ENCODE results near the gene CARNS1.

The CARNS1 gene

GRCh38 chr11:67450796-67451657, 35.5 kb downstream of the CARNS1 start:
- POLR2A ChIA-PET: interaction anchor here (0.9 to 1.4 kb wide), 5 partner anchors 9 to 59 kb away, joined by 3 to 5 read pairs (median 3); partner anchors contain the start of genes PPP1CA and RAD9A
- no peak for DNase-seq (ENCODE audit: extremely low spot score)
- TF ChIP-seq SP1 (IDR thresholded peaks at IDR 0.05): no peak
- CTCF ChIA-PET: no interaction called here

- ChIA-PET CTCF (no interaction called here), POLR2A (interaction anchor here (0.9 to 1.5 kb wide), 5 partner anchors 9 to 60 kb away, joined by 3 to 5 read pairs (median 3); partner anchors contain the start of genes PPP1CA and RAD9A)
- DNase-seq (ENCODE audit: extremely low spot score): no peak
- TF ChIP-seq ARNT (IDR thresholded peaks at IDR 0.05) (no peak), FOXM1 (IDR thresholded peaks at IDR 0.05; ENCODE audit: borderline replicate concordance) (no peak), LEF1 (IDR thresholded peaks at IDR 0.05; ENCODE audit: borderline replicate concordance) (no peak), TARDBP (IDR thresholded peaks at IDR 0.05) (no peak), PKNOX1 (IDR thresholded peaks at IDR 0.05) (no peak), BHLHE40 (IDR thresholded peaks at IDR 0.05; ENCODE audit: borderline replicate concordance) (no peak), SP1 (IDR thresholded peaks at IDR 0.05) (no peak), HDGF (IDR thresholded peaks at IDR 0.05; ENCODE audit: borderline replicate concordance) (no peak)
Measured at GRCh38 chr11:67451658-67451976, 36.1 kb downstream of the CARNS1 start.

- DNase-seq (ENCODE audit: extremely low spot score): no peak
- ChIA-PET CTCF (no interaction called here), POLR2A (interaction anchor here (0.9 to 1.5 kb wide), 4 partner anchors 13 to 61 kb away, joined by 3 to 5 read pairs (median 3); partner anchors contain the start of genes PPP1CA and RAD9A)
- no peak for TF ChIP-seq SUZ12 (IDR thresholded peaks at IDR 0.05)
- no peak for TF ChIP-seq FOXK2 (IDR thresholded peaks at IDR 0.05)
- TF ChIP-seq FOXM1 (IDR thresholded peaks at IDR 0.05; ENCODE audit: borderline replicate concordance): no peak
- TF ChIP-seq ELF4 (IDR thresholded peaks at IDR 0.05): no peak
- no peak for TF ChIP-seq LEF1 (IDR thresholded peaks at IDR 0.05; ENCODE audit: borderline replicate concordance)
- TF ChIP-seq FOXA1 (IDR thresholded peaks at IDR 0.05): no peak
- TF ChIP-seq NFRKB (IDR thresholded peaks at IDR 0.05): no peak
- TF ChIP-seq SP1 (IDR thresholded peaks at IDR 0.05): no peak
- no peak for TF ChIP-seq HDGF (IDR thresholded peaks at IDR 0.05; ENCODE audit: borderline replicate concordance)
- TF ChIP-seq PKNOX1 (IDR thresholded peaks at IDR 0.05): no peak
- no peak for TF ChIP-seq BHLHE40 (IDR thresholded peaks at IDR 0.05; ENCODE audit: borderline replicate concordance)
- TF ChIP-seq ZNF384 (IDR thresholded peaks at IDR 0.05): no peak
- no peak for TF ChIP-seq L3MBTL2 (conservative IDR thresholded peaks at IDR 0.05)
- TF ChIP-seq CTBP1 (IDR thresholded peaks at IDR 0.05; ENCODE audit: borderline replicate concordance): no peak
- no peak for TF ChIP-seq ARNT (IDR thresholded peaks at IDR 0.05)
- TF ChIP-seq TARDBP (IDR thresholded peaks at IDR 0.05): no peak
Measured at GRCh38 chr11:67452141-67452952, 36.9 kb downstream of the CARNS1 start, which contains the start of gene GPR152. Gene GPR152 (minus strand): TSS chr11:67452729. CDS start chr11:67452724, 5 bp downstream.

DNA sequence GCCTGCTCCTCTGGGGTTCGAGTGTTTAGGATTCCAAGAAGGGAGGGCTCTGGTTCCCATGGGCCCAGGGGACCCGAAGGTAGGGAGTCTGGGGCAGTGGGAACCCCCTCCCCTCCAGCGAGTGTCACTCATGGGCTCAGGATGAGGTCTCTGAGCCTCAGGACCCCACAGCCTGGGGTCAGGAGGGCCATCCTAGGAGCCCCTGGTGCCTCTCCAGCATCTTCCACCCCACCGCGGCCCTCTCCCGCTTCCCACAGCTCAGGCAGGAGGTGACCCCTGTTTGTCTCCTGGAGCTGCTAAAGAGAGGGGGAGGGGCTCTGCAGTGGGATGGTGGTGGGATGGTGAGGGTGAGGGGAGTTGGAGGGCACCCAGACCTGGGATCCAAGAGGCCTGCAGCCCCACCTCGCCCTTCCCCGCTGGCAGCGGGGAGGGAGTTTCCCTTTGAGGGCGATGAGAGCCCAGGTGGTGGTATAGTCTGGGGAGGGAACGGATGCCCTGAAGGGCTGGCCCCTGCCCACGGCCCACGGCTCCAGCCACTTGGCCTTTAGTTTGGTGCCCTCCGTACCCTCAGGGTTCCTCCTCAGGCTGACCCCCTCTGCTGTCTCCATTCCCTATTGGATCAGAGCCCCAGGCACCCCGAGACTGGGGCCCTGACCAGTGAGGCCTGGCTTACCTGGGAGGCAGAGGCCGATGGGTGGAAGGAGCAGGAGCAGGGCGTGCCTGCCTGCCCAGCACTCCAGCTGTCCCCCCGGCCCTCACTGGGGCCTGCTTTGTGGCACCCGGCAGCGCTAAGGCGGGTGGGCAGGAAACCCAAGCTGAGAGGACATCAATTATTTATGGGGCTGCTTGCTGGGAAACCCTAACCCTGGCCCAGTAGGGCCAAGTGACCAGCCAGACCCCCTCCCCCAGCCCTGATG, 38.6 kb downstream of the CARNS1 start:
- no peak for DNase-seq (ENCODE audit: extremely low spot score)
- ChIA-PET POLR2A (interaction anchor here (2.0 kb wide), 1 partner anchor 14 kb away, joined by 5 read pairs; no protein-coding TSS in a partner anchor), CTCF (no interaction called here)
- TF ChIP-seq TARDBP (IDR thresholded peaks at IDR 0.05) (no peak), NFRKB (IDR thresholded peaks at IDR 0.05) (no peak), FOXA1 (IDR thresholded peaks at IDR 0.05) (no peak), PKNOX1 (IDR thresholded peaks at IDR 0.05) (no peak), CTBP1 (IDR thresholded peaks at IDR 0.05; ENCODE audit: borderline replicate concordance) (no peak), FOXM1 (IDR thresholded peaks at IDR 0.05; ENCODE audit: borderline replicate concordance) (no peak), L3MBTL2 (conservative IDR thresholded peaks at IDR 0.05) (no peak), LEF1 (IDR thresholded peaks at IDR 0.05; ENCODE audit: borderline replicate concordance) (no peak), HDGF (IDR thresholded peaks at IDR 0.05; ENCODE audit: borderline replicate concordance) (no peak), SUZ12 (IDR thresholded peaks at IDR 0.05) (no peak), ZNF384 (IDR thresholded peaks at IDR 0.05) (no peak), SP1 (IDR thresholded peaks at IDR 0.05) (no peak), ARNT (IDR thresholded peaks at IDR 0.05) (no peak), FOXK2 (IDR thresholded peaks at IDR 0.05) (no peak), BHLHE40 (IDR thresholded peaks at IDR 0.05; ENCODE audit: borderline replicate concordance) (no peak), ELF4 (IDR thresholded peaks at IDR 0.05) (no peak)

- ChIA-PET CTCF (no interaction called here), POLR2A (interaction anchor here (2.0 kb wide), 1 partner anchor 13 kb away, joined by 5 read pairs; no protein-coding TSS in a partner anchor)
- no peak for DNase-seq (ENCODE audit: extremely low spot score)
- TF ChIP-seq PKNOX1 (IDR thresholded peaks at IDR 0.05) (no peak), ARNT (IDR thresholded peaks at IDR 0.05) (no peak), SUZ12 (IDR thresholded peaks at IDR 0.05) (no peak), FOXA1 (IDR thresholded peaks at IDR 0.05) (no peak), BHLHE40 (IDR thresholded peaks at IDR 0.05; ENCODE audit: borderline replicate concordance) (no peak), HDGF (IDR thresholded peaks at IDR 0.05; ENCODE audit: borderline replicate concordance) (no peak), CTBP1 (IDR thresholded peaks at IDR 0.05; ENCODE audit: borderline replicate concordance) (no peak), NFRKB (IDR thresholded peaks at IDR 0.05) (no peak), FOXK2 (IDR thresholded peaks at IDR 0.05) (no peak), L3MBTL2 (conservative IDR thresholded peaks at IDR 0.05) (no peak), SP1 (IDR thresholded peaks at IDR 0.05) (no peak), ZNF384 (IDR thresholded peaks at IDR 0.05) (no peak)
Measured at GRCh38 chr11:67455054-67455453, 39.6 kb downstream of the CARNS1 start, which contains the start of gene CABP4. Gene CABP4 (plus strand): TSS chr11:67455354. CDS start chr11:67455424, 70 bp downstream.
